ENCODE data around the gene ETV5.
"Not testable (repeated sequence)": the region's sequence is repeated elsewhere in the genome, so short reads cannot be mapped to it uniquely, and the experiment has no call there.

DNA sequence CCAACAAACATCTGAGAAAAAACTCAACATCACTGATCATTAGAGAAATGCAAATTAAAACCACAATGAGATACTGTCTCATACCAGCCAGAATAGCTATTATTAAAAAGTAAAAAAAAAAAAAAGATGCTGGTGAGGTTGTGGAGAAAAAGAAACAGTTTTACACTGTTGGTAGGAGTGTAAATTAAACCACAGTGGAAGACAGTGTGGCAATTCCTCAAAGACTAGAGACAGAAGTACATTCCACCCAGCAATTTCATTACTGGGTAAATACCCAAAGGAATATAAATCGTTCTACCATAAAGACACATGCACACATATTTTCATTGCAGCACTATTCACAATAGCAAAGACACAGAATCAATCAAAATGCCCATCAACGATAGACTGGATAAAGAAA is 89.6 kb downstream of the ETV5 start:
- TF ChIP-seq, protein P1, sequence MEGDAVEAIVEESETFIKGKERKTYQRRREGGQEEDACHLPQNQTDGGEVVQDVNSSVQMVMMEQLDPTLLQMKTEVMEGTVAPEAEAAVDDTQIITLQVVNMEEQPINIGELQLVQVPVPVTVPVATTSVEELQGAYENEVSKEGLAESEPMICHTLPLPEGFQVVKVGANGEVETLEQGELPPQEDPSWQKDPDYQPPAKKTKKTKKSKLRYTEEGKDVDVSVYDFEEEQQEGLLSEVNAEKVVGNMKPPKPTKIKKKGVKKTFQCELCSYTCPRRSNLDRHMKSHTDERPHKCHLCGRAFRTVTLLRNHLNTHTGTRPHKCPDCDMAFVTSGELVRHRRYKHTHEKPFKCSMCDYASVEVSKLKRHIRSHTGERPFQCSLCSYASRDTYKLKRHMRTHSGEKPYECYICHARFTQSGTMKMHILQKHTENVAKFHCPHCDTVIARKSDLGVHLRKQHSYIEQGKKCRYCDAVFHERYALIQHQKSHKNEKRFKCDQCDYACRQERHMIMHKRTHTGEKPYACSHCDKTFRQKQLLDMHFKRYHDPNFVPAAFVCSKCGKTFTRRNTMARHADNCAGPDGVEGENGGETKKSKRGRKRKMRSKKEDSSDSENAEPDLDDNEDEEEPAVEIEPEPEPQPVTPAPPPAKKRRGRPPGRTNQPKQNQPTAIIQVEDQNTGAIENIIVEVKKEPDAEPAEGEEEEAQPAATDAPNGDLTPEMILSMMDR (conservative IDR thresholded peaks at IDR 0.05 in 1 of 2, IDR thresholded peaks at IDR 0.05 in 1 of 2; ENCODE audit: low read depth in 1 of 2, low read length in 2 of 2), result not testable (repeated sequence)
- not testable (repeated sequence) for TF ChIP-seq EZH2 (IDR thresholded peaks at IDR 0.05; ENCODE audit: low read length, missing control alignments)

Measured in fibroblast of lung (primary cell).